HEK293T (cell line): ENCODE data around the gene MAX.
A peak's percentile ranks its signal among the peaks of the same experiment; 100 is the strongest.

Experiments
- CTCF ChIA-PET: fragments of 350-600 bp; formaldehyde crosslinking; extraction: SDS; loops from one replicate; lab custom pipeline; 2021; ENCODE audit warnings: antibody characterized with exemption, inconsistent platforms; lab: Yijun Ruan, JAX
- POLR2A ChIA-PET: fragments of 350-600 bp; formaldehyde crosslinking; extraction: SDS; loops from one replicate; lab custom pipeline; 2020; ENCODE audit warnings: antibody characterized with exemption, inconsistent platforms; lab: Yijun Ruan, JAX
- DNase-seq: peaks from one replicate; pipeline ENCODE4 v3.0.0; 2012; ENCODE audit warnings: mixed read lengths; ENCODE audit errors: extremely low spot score
- ARNT ChIP-seq: fragments of 450-650 bp; IDR thresholded peaks from 2 replicates; pipeline ENCODE4 v1.6.1; 2017; ENCODE audit warnings: mild to moderate bottlenecking
- BHLHE40 ChIP-seq: fragments of 450-650 bp; IDR thresholded peaks from 2 replicates; pipeline ENCODE4 v1.6.1; 2016; ENCODE audit warnings: mild to moderate bottlenecking, moderate library complexity, borderline replicate concordance
- CTBP1 ChIP-seq: fragments of 450-650 bp; IDR thresholded peaks from 2 replicates; pipeline ENCODE4 v1.6.1; 2016; ENCODE audit warnings: borderline replicate concordance
- ELF4 ChIP-seq: fragments of 450-650 bp; IDR thresholded peaks from 2 replicates; pipeline ENCODE4 v1.6.1; 2017; ENCODE audit warnings: antibody characterized with exemption
- FOXA1 ChIP-seq: fragments of 450-650 bp; IDR thresholded peaks from 2 replicates; pipeline ENCODE4 v1.6.1; 2016; ENCODE audit warnings: mild to moderate bottlenecking
- FOXK2 ChIP-seq: fragments of 450-650 bp; IDR thresholded peaks from 2 replicates; pipeline ENCODE4 v1.6.1; 2016; ENCODE audit warnings: mild to moderate bottlenecking
- FOXM1 ChIP-seq: fragments of 450-650 bp; IDR thresholded peaks from 2 replicates; pipeline ENCODE4 v1.6.1; 2017; ENCODE audit warnings: mild to moderate bottlenecking, borderline replicate concordance
- HDGF ChIP-seq: fragments of 450-650 bp; IDR thresholded peaks from 2 replicates; pipeline ENCODE4 v1.6.1; 2017; ENCODE audit warnings: antibody characterized with exemption, borderline replicate concordance
- L3MBTL2 ChIP-seq: fragments of 450-650 bp; conservative IDR thresholded peaks from 2 replicates; pipeline ENCODE4 v1.6.1; 2016; ENCODE audit warnings: mild to moderate bottlenecking
- LEF1 ChIP-seq: fragments of 450-650 bp; IDR thresholded peaks from 2 replicates; pipeline ENCODE4 v1.6.1; 2017; ENCODE audit warnings: mild to moderate bottlenecking, borderline replicate concordance
- NFRKB ChIP-seq: fragments of 450-650 bp; IDR thresholded peaks from 2 replicates; pipeline ENCODE4 v1.6.1; 2016; ENCODE audit warnings: mild to moderate bottlenecking, moderate library complexity
- SP1 ChIP-seq: fragments of 450-650 bp; IDR thresholded peaks from 2 replicates; pipeline ENCODE4 v1.6.1; 2017
- SUZ12 ChIP-seq: fragments of 450-650 bp; IDR thresholded peaks from 2 replicates; pipeline ENCODE4 v1.6.1; 2016; ENCODE audit warnings: mild to moderate bottlenecking
- TARDBP ChIP-seq: fragments of 450-650 bp; IDR thresholded peaks from 2 replicates; pipeline ENCODE4 v1.6.1; 2016
- ZNF384 ChIP-seq: fragments of 450-650 bp; IDR thresholded peaks from 2 replicates; pipeline ENCODE4 v1.6.1; 2016
- TF ChIP-seq, protein P1 (sequence below): fragments of 450-650 bp; IDR thresholded peaks from 2 replicates; pipeline ENCODE4 v1.6.1; 2016

MAX gene

DNA sequence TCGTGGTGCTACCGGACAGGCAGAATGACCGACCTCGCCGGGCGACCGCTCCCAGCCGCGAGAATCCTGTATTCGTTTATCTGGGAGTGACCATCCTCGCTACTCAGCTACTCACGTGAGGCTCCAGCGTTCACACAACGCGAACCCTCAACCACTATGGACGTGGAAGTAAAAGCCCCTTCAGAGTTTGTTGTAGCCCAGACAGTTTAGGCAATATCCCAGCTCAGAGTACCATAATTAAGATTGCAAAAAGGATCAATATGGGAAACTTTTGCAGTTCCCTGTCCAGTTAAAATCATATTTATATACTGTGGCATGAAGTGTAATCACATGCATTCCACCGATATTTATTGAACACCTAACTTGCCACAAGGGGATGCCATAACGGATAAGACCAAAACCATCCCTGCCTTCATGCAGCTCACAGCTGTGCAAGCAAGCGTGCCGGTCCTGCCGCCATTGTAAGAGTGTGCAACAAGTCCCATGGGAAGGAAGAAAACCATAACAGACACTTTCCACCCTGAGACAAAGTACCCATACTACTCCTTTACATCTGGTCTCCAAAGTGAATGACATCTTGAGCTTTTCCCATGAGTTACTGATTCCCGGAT, 938 bp upstream of the MAX start:
- DNase-seq: peak; percentile 35
- peak; percentile 51 for TF ChIP-seq L3MBTL2
- no peak for TF ChIP-seq ZNF384
- CTCF ChIA-PET: interaction anchor here (0.5 to 1.3 kb wide), 6 partner anchors 15 to 939 kb away, joined by 3 to 6 read pairs (median 4); no protein-coding TSS in a partner anchor
- POLR2A ChIA-PET: interaction anchor here (1.0 to 1.7 kb wide), 3 partner anchors 9 to 117 kb away, joined by 4 to 6 read pairs (median 4); partner anchors contain the start of gene FNTB

DNA sequence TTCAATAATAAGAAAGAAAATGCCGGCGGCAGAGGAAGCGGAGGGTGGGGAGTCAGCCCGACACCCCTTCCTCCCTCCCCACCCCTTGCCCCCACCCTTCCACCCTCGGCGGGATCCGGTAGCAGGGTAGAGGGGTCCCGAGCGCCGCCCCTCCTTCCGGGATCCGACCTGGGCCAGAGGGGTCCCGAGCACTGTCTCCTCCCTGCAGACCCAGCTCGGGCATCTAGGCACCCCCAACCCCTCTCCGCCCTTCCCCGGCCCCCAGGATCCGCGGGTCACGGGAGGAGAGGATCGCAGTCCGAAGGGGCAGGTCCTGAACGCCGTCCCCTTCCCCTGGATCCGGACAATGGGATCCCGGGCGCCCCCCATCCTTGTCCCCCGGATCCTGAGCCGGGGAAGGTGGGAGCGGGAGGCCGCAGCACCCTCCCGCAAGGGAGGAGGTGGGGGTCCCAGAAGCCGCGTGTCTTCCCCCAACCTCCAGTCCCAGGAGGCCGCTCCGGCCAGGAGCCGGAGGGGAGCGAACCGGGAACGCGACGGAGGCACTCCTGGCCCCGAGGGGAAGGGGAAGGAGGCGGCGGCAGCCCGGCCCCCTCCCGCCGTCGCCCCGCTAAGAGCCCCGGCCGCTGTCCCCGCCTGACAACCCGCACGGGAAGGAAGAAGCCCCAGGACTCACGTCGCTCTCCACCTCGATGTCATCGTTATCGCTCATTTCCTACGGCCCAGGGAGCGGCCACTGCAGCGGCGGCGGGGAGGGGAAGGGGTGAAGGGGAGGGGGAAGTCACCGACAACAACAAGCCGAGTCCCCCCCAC, 481 bp downstream of the MAX start:
- TF ChIP-seq HDGF (no peak), TARDBP (no peak), FOXK2 (no peak), SUZ12 (no peak), BHLHE40 (no peak), FOXM1 (no peak), CTBP1 (no peak), SP1 (no peak), ELF4 (no peak)
- ChIA-PET CTCF (no interaction called here), POLR2A (interaction anchor here (1.2 to 1.7 kb wide), 2 partner anchors 14 to 115 kb away, joined by 4 to 6 read pairs; partner anchors contain the start of gene FNTB)
- DNase-seq: peak; percentile 26

DNA sequence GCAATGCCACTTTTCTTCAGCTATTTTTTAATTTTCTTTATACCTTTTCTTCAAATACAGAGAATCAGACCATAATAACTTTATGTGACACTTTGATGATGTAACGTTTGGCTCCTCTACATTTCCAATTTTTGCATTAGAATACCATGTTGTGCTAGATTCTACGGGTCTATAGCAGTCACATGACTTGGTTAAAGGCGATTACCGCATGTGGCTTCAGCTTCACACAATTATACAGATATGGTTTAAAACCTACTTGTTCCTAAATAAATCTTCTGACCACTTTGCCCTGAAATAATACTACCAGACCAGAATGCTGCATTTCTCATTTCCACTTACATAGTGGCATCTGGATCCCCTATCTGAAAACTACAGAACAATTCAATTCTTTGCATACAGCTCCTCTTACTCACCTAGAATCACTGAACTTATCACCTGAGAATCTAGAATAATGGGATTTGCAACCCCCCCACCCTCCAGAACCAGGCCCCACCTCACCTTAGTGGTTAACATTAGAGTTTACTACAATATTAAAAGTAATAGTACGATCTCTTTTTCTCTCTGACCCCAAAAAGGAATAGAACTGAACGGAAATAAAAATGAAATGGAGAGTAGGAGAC, 1.3 kb downstream of the MAX start:
- DNase-seq: no peak
- no peak for TF ChIP-seq ARNT
- TF ChIP-seq HDGF: no peak
- TF ChIP-seq FOXA1: no peak
- no peak for TF ChIP-seq LEF1
- TF ChIP-seq FOXM1: no peak
- no peak for TF ChIP-seq ELF4
- no peak for TF ChIP-seq FOXK2
- CTCF ChIA-PET: no interaction called here
- POLR2A ChIA-PET: no interaction called here

DNA sequence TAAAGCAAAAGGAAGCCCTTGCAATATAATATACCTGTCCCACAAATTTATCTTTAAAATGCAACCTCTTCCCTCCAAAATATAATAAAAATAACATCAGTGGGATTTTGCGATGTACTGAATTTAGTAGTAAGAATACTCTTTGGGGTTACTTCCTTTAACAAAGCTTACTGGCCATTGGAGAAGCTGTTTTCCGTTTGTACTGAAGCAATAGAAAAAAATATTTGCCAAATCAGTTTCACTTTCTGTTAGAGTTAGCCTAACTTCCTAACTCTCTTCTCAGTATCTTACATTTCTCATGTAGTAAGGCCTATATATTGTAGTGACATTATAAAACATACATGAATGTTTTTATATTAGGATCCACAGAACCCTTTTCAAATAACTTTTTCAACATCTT, 3.7 kb downstream of the MAX start:
- TF ChIP-seq FOXA1 (no peak), FOXK2 (no peak), SUZ12 (no peak), L3MBTL2 (no peak), LEF1 (no peak), FOXM1 (no peak), ELF4 (no peak), ZNF384 (no peak), NFRKB (no peak), CTBP1 (no peak), TARDBP (no peak), HDGF (no peak), SP1 (no peak), BHLHE40 (no peak)
- TF ChIP-seq, protein P1, sequence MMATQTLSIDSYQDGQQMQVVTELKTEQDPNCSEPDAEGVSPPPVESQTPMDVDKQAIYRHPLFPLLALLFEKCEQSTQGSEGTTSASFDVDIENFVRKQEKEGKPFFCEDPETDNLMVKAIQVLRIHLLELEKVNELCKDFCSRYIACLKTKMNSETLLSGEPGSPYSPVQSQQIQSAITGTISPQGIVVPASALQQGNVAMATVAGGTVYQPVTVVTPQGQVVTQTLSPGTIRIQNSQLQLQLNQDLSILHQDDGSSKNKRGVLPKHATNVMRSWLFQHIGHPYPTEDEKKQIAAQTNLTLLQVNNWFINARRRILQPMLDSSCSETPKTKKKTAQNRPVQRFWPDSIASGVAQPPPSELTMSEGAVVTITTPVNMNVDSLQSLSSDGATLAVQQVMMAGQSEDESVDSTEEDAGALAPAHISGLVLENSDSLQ: no peak
- ChIA-PET POLR2A (no interaction called here), CTCF (no interaction called here)
- DNase-seq: no peak

DNA sequence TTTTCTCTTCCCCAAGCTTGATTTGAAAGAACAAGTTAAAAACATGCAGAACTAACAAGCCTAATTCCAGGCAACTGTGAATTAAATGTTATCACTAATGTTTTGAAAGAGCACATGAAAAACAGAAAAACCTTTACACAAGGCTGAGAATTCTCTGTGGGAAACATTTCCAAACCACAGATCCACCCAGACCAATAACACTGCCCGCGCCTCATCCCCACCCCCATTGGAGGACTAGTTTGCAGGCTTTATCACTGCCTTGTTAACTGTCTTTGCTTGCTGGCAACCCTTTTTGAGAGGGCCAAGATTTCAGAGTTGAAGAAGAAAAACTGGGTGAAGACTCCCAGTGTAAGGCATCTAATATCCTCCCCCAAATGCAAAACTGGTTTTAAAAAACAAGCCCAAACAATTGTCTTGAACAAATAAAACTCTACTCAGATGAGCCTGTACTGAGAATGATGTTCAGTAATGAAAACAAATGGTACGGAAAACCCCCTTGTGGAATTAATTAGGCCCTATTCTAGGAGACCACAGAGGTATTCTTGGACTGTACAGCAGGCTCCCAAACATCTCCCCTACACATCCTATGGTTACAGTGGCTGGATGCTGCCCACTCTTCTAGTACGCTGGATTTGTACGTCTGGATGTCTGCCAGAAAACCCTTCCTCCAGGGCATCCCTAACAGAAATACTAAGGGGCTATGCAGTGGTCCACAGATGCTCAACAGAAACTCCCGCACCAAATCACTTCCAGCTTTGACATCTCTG, 5.8 kb downstream of the MAX start:
- DNase-seq: no peak
- TF ChIP-seq SP1 (no peak), FOXM1 (no peak), SUZ12 (no peak), BHLHE40 (no peak), CTBP1 (no peak), HDGF (no peak), TARDBP (no peak), L3MBTL2 (no peak), ELF4 (no peak), NFRKB (no peak), FOXK2 (no peak), ZNF384 (no peak), FOXA1 (no peak), ARNT (no peak), LEF1 (no peak)
- TF ChIP-seq, protein P1: no peak
- POLR2A ChIA-PET: no interaction called here
- CTCF ChIA-PET: no interaction called here

DNA sequence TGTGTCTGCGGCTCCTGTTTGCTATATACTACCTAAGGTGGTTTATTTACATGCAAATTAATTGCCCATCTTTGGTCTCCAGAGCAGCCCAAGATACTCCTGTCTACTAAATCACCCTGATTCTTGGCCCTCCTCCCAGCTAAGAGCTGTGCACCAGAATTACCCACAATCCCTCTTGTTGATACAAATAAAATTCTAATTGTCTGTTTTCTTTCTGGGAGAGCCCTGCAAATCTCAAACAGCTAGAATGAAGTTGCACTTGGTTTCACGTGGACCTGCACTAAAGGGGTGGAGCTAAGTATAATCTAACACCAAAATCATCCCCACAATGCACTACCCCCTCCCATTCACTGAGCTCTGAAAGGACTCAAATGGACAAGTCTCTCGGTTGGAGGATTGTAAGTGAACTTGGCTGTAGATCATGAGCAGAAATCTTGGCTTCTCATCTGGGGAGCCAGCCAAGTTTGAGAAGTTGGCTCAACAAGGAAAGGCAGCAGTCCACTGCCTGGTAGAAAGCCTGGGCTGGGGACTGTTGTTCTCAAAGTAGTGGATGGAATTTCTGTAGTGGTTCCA, 6.6 kb downstream of the MAX start:
- POLR2A ChIA-PET: interaction anchor here (0.8 kb wide), 1 partner anchor 316 kb away, joined by 3 read pairs; no protein-coding TSS in a partner anchor
- CTCF ChIA-PET: no interaction called here

More for the DNA sequence above, 6.6 kb downstream of the MAX start:
- TF ChIP-seq BHLHE40 (no peak), ELF4 (no peak), NFRKB (no peak), TARDBP (no peak), LEF1 (no peak), SUZ12 (no peak), L3MBTL2 (no peak), SP1 (no peak), CTBP1 (no peak), FOXA1 (no peak), ARNT (no peak), ZNF384 (no peak)
- DNase-seq: no peak
